Right lobe of liver (tissue), 4 donors: ENCODE data around the gene NCKAP5L.

ENCODE experiments used
- CTCF ChIP-seq, 4 donors: fragments of 200-600 bp in 3 of 4; fragments of 450-650 bp in 1 of 4; IDR thresholded peaks; one replicate each; pipeline versions ENCODE4 v1.5.1 to v1.8.0; 2016 to 2022; ENCODE audit warnings: antibody characterized with exemption in 4 of 4, mild to moderate bottlenecking in 2 of 4
- POLR2A ChIP-seq: fragments of 450-650 bp; IDR thresholded peaks from one replicate; pipeline ENCODE4 v1.6.1; 2017; ENCODE audit warnings: antibody characterized with exemption, mild to moderate bottlenecking
- donor health status: DM: no; HTN: no; CAD: no.
- donor health status: DM: no; HTN: no; CAD: no.
- donor health status: DM: no; HTN: yes; CAD: no.

- TF ChIP-seq CTCF (IDR thresholded peaks at IDR 0.05) = no peak
- no peak for TF ChIP-seq POLR2A
These were observed 2.7 kb downstream of the NCKAP5L start for GRCh38 chr12:49825360-49825970.
